Peyer's patch (tissue), 4 donors: Measurements from ENCODE around the gene YLPM1. TPM values are rescaled to one million over a fixed set of nuclear protein-coding genes. Genes with fewer than 3 reads are reported as not detected.
A peak's percentile ranks its signal among the peaks of the same experiment; 100 is the strongest.

ENCODE experiments used
- DNase-seq, 3 donors: peaks; one replicate each; pipeline ENCODE4 v3.0.0-alpha.2; 2017 to 2019
- H3K27ac ChIP-seq, 4 donors: fragments of 200-600 bp; sonication (generic); one replicate each; pipeline ENCODE4 v1.5.1; 2016 to 2019
- H3K27me3 ChIP-seq, 2 donors: fragments of 200-600 bp; sonication (generic); one replicate each; pipeline ENCODE4 v1.5.1; 2019
- H3K36me3 ChIP-seq, 3 donors: fragments of 200-600 bp; sonication (generic); one replicate each; pipeline ENCODE4 v1.5.1; 2016 to 2019
- H3K4me1 ChIP-seq, 4 donors: fragments of 200-600 bp; sonication (generic); one replicate each; pipeline ENCODE4 v1.5.1; 2016 to 2019
- H3K4me3 ChIP-seq, 4 donors: fragments of 200-600 bp; sonication (generic); 1 replicate in 3 of 4; 2 replicates in 1 of 4; pipeline ENCODE4 v1.5.1; 2016 to 2019; ENCODE audit warnings: mild to moderate bottlenecking in 1 of 4
- H3K9me3 ChIP-seq, 4 donors: fragments of 200-600 bp; sonication (generic); one replicate each; pipeline ENCODE4 v1.5.1; 2016 to 2019; ENCODE audit warnings: mild to moderate bottlenecking in 1 of 4
- CTCF ChIP-seq, 6 experiments: fragments of 450-650 bp in 4 of 6; fragments of 200-600 bp in 2 of 6; sonication (generic) in 1 of 6; IDR thresholded peaks; one replicate each; pipeline ENCODE4 v1.5.1; 2017 to 2019; ENCODE audit warnings: antibody characterized with exemption in 6 of 6, mild to moderate bottlenecking in 3 of 6, moderate library complexity in 1 of 6
- POLR2A ChIP-seq, 2 donors: fragments of 450-650 bp; IDR thresholded peaks; one replicate each; pipeline ENCODE4 v1.5.1; 2017; ENCODE audit warnings: antibody characterized with exemption in 2 of 2, mild to moderate bottlenecking in 2 of 2, moderate library complexity in 2 of 2
- total RNA-seq, 4 donors: library from RNA; depleted of rRNA; stranded (reverse); fragments of >200 nt; gene quantifications; one replicate each; pipeline ENCODE4 v1.1.0, GENCODE V29; 2016

Gene YLPM1
- total RNA-seq, 4 donors from 2014 or later, result 44.0 to 95.7 (median 62.9) TPM

- no peak overlapping the region for H3K27ac ChIP-seq
- TF ChIP-seq CTCF (IDR thresholded peaks at IDR 0.05), result no peak
- no peak for TF ChIP-seq POLR2A (IDR thresholded peaks at IDR 0.05)
- peak overlapping the region in 2 of 4 donors; percentile 25 to 90 for H3K4me3 ChIP-seq
- no peaks in the 10 kb centered on the region for H3K27me3 ChIP-seq
- no peak for DNase-seq
- H3K9me3 ChIP-seq, result no peaks in the 10 kb centered on the region
- peaks cover 0 to 41% (median 5%) of the 10 kb centered on the region in 4 donors for H3K4me1 ChIP-seq
- H3K36me3 ChIP-seq, result no peaks in the 10 kb centered on the region
Measured at GRCh38 chr14:74765721-74766120, 2.6 kb downstream of the YLPM1 start.

DNA sequence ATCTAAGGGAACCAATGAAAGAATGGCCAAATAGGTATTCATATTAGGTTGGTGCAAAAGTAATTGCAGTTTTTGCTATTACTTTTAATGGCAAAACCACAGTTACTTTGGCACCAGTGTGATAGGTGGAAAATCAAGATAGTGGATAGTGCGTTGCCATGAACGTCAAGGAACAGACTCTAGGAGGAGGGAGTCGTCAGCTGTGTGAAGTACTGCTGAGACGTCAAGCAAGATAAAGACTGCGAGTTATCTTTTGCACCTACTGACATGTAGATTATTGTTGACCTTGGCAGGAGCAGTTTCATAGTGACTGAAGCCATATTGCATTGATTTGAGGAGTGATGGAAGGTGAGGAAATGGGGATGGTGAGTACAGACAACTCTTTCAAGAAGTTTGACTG lies 8.3 kb downstream of the YLPM1 start:
- H3K36me3 ChIP-seq, result peaks cover 0 to 5% (median 0%) of the 10 kb centered on the region in 3 donors
- TF ChIP-seq CTCF (IDR thresholded peaks at IDR 0.05) (no peak), POLR2A (IDR thresholded peaks at IDR 0.05) (no peak)
- H3K27me3 ChIP-seq, result no peaks in the 10 kb centered on the region
- DNase-seq, result no peak
- no peak overlapping the region for H3K4me3 ChIP-seq
- peaks cover 0 to 14% (median 3%) of the 10 kb centered on the region in 4 donors for H3K4me1 ChIP-seq
- no peaks in the 10 kb centered on the region for H3K9me3 ChIP-seq
- no peak overlapping the region for H3K27ac ChIP-seq

DNA sequence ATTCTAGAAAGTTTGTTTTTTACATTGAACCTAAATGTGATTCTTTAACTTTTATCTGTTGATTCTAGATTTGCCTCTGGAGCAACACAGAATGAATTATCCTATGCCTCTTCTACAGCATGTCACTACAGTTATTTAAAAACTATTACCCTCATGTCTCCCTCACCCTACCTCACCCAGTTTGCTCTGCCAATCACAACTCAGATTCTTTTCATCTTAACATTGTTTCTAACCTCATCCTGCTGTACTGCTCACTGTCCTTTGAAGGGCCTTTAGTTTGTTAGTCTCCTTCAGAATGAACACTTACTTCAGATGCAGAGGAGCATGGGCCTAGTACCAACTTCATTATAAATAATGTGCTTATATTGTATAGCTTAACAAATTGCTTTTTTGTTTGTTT lies 21.5 kb downstream of the YLPM1 start:
- Histone ChIP-seq H3K4me3 (no peak overlapping the region), H3K4me1 (no peaks in the 10 kb centered on the region), H3K27ac (no peak overlapping the region), H3K9me3 (no peaks in the 10 kb centered on the region), H3K36me3 (peaks cover 0 to 43% (median 0%) of the 10 kb centered on the region in 3 donors), H3K27me3 (no peaks in the 10 kb centered on the region)
- TF ChIP-seq POLR2A (IDR thresholded peaks at IDR 0.05) (no peak), CTCF (IDR thresholded peaks at IDR 0.05) (no peak)
- no peak for DNase-seq

DNA sequence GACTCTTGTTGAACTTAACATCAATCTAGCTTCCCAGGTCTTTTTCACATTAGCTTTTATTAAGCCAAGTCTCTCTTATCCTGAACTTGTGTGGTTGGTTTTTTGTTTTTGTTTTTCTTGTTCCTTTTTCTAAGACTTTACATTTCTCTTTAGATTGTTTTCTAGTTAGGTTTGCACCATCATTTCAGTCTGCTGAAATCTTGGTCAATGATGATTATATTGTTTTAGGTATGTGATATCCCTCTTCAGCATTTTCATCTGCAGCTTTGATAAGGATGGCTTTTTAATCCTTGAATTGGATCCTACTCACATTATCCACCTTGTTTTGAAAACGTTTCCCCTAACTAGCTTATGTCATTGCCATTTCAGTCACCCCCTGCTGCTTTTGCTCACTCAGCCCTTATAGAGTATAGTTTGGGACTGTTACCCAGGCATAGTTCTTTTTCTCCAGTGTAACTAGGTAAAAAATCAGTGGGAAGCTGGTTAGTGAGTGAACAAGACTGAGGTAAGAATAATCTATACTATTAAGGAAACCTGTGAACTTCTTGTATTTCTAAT lies 22.0 kb downstream of the YLPM1 start:
- Histone ChIP-seq H3K9me3 (no peaks in the 10 kb centered on the region), H3K36me3 (peaks cover 0 to 38% (median 0%) of the 10 kb centered on the region in 3 donors), H3K27ac (no peak overlapping the region), H3K27me3 (no peaks in the 10 kb centered on the region), H3K4me1 (no peaks in the 10 kb centered on the region), H3K4me3 (no peak overlapping the region)
- TF ChIP-seq POLR2A (IDR thresholded peaks at IDR 0.05) (no peak), CTCF (IDR thresholded peaks at IDR 0.05) (no peak)
- DNase-seq, result no peak

GRCh38 chr14:74786796-74787315 lies 23.7 kb downstream of the YLPM1 start:
- no peak for DNase-seq
- Histone ChIP-seq H3K4me3 (no peak overlapping the region), H3K27me3 (no peaks in the 10 kb centered on the region), H3K27ac (no peak overlapping the region), H3K4me1 (no peaks in the 10 kb centered on the region), H3K9me3 (no peaks in the 10 kb centered on the region), H3K36me3 (peaks cover 0 to 21% (median 0%) of the 10 kb centered on the region in 3 donors)
- TF ChIP-seq POLR2A (IDR thresholded peaks at IDR 0.05) (no peak), CTCF (IDR thresholded peaks at IDR 0.05) (no peak)
